Neural progenitor cell (in vitro differentiated cells): ENCODE results near the gene FAM83F.

ENCODE experiments used
- EZH2 ChIP-seq: fragments of 200-600 bp; sonication (generic); IDR thresholded peaks from 2 replicates; pipeline ENCODE4 v1.6.1; 2017; ENCODE audit warnings: antibody characterized with exemption, mild to moderate bottlenecking, moderate library complexity
- EZH2phosphoT487 ChIP-seq: fragments of 200-600 bp; sonication (generic); IDR thresholded peaks from 2 replicates; pipeline ENCODE4 v1.6.1; 2017; ENCODE audit warnings: antibody characterized with exemption
- TF ChIP-seq, protein P1 (sequence below): fragments of 200-600 bp; sonication (generic); IDR thresholded peaks from 2 replicates; pipeline ENCODE4 v1.5.1; 2017; ENCODE audit warnings: antibody characterized with exemption, mild to moderate bottlenecking

GRCh38 chr22:39984746-39985145, 10.0 kb upstream of the FAM83F start:
- TF ChIP-seq, protein P1, sequence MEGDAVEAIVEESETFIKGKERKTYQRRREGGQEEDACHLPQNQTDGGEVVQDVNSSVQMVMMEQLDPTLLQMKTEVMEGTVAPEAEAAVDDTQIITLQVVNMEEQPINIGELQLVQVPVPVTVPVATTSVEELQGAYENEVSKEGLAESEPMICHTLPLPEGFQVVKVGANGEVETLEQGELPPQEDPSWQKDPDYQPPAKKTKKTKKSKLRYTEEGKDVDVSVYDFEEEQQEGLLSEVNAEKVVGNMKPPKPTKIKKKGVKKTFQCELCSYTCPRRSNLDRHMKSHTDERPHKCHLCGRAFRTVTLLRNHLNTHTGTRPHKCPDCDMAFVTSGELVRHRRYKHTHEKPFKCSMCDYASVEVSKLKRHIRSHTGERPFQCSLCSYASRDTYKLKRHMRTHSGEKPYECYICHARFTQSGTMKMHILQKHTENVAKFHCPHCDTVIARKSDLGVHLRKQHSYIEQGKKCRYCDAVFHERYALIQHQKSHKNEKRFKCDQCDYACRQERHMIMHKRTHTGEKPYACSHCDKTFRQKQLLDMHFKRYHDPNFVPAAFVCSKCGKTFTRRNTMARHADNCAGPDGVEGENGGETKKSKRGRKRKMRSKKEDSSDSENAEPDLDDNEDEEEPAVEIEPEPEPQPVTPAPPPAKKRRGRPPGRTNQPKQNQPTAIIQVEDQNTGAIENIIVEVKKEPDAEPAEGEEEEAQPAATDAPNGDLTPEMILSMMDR, result no peak
- no peak for TF ChIP-seq EZH2phosphoT487
- no peak for TF ChIP-seq EZH2
